ENCODE measurements around the gene MATR3.
A peak's percentile ranks its signal among the peaks of the same experiment; 100 is the strongest.

MATR3 gene, protein sequence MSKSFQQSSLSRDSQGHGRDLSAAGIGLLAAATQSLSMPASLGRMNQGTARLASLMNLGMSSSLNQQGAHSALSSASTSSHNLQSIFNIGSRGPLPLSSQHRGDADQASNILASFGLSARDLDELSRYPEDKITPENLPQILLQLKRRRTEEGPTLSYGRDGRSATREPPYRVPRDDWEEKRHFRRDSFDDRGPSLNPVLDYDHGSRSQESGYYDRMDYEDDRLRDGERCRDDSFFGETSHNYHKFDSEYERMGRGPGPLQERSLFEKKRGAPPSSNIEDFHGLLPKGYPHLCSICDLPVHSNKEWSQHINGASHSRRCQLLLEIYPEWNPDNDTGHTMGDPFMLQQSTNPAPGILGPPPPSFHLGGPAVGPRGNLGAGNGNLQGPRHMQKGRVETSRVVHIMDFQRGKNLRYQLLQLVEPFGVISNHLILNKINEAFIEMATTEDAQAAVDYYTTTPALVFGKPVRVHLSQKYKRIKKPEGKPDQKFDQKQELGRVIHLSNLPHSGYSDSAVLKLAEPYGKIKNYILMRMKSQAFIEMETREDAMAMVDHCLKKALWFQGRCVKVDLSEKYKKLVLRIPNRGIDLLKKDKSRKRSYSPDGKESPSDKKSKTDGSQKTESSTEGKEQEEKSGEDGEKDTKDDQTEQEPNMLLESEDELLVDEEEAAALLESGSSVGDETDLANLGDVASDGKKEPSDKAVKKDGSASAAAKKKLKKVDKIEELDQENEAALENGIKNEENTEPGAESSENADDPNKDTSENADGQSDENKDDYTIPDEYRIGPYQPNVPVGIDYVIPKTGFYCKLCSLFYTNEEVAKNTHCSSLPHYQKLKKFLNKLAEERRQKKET

DNA sequence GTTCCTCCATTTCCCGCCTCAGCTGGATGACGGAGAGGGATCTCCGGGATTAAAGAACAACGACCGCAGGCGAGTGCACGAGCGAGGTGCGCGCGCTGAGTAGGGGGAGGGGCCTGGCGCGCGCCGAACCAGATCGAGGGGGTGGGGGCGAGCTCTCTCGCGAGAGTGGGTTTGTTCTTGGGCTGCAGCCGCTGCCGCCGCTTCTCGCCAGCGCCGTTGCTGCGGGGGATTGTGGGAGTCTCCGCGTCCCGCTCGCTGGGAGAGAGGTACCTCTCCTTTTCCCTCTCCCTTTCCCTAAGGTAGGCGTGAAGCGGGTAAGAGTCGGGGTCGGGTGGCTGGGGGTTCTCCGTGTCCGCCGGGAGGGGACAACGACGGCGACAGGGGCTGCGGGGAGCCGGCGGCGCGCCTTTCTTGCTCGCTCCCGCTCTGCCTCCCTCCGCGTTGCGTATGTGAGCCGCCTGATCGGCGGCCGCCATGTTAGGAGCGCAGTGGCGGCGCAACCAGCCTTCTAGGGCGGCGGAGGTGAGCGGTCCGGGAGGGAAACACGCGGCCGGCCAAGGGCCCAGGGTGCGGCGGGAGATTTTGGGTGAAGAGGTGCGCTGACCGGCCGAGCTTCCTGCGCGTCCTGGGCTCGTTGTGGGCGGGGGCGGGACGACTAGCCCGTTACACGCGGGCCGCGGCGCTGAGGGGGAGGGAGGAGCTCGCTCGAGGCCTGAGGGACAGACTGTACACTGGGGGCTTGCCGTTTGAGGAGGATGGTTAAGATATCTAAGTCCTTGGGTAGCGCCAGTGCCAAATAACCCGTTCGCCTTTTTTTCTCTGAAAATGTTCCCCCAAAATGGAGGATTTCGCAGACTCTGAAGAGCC is at the start of gene MATR3:
Gene MATR3, plus strand, starts transcription at position 234 of the 867 bp plus-strand sequence. CDS start 13,676 bp downstream, outside the sequence.
- peak within 1 kb of the TSS; percentile 91 to 92 for H3K4me3 ChIP-seq (replicated peaks in 1 of 2; ENCODE audit: low read depth in 2 of 2, low read length in 2 of 2)
- DNase-seq (ENCODE audit: low read depth in 2 of 2) = peak; percentile 97 to 98
- TF ChIP-seq, protein P1, sequence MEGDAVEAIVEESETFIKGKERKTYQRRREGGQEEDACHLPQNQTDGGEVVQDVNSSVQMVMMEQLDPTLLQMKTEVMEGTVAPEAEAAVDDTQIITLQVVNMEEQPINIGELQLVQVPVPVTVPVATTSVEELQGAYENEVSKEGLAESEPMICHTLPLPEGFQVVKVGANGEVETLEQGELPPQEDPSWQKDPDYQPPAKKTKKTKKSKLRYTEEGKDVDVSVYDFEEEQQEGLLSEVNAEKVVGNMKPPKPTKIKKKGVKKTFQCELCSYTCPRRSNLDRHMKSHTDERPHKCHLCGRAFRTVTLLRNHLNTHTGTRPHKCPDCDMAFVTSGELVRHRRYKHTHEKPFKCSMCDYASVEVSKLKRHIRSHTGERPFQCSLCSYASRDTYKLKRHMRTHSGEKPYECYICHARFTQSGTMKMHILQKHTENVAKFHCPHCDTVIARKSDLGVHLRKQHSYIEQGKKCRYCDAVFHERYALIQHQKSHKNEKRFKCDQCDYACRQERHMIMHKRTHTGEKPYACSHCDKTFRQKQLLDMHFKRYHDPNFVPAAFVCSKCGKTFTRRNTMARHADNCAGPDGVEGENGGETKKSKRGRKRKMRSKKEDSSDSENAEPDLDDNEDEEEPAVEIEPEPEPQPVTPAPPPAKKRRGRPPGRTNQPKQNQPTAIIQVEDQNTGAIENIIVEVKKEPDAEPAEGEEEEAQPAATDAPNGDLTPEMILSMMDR (IDR thresholded peaks at IDR 0.05; ENCODE audit: low read depth, low read length) = no peak

DNA sequence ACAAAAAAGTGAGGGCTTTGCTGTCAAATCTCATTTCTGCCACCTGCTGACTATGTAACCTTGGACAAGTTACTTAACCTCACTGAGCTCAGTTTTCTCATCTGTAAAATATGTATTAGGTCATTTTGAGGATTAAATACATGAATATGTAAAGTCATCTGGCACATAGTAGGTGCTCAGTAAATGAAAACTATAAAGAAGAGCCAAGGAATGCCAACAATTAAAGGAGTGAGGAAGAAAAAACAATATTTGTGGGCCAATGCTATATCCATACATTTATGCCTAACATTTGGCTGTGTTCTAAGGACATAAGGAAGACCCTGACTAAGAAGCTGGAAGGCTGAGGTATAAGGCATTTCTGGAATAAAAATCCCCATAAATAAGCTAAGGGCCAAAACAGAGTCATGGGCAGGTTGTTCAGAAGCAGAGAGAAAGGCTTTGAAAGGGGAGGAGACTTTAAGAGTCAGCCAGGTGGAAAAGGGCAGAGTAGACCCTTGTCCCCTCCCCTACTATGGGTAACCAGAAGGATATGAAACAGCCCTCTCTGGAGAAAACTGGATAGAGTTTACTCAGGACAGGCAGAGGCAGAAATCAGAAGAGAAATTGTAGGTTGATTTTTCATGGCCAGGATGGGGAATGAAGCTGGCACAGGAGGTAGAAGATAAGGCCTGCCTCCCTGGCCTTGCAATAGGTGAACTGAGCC is 47.8 kb upstream of the MATR3 start:
- H3K4me3 ChIP-seq (replicated peaks in 1 of 2; ENCODE audit: low read depth in 2 of 2, low read length in 2 of 2) = no peak overlapping the region
- peak in 1 of 2 donors; percentile 26 for DNase-seq (ENCODE audit: low read depth in 2 of 2)
- TF ChIP-seq, protein P1 (IDR thresholded peaks at IDR 0.05; ENCODE audit: low read depth, low read length) = no peak

DNA sequence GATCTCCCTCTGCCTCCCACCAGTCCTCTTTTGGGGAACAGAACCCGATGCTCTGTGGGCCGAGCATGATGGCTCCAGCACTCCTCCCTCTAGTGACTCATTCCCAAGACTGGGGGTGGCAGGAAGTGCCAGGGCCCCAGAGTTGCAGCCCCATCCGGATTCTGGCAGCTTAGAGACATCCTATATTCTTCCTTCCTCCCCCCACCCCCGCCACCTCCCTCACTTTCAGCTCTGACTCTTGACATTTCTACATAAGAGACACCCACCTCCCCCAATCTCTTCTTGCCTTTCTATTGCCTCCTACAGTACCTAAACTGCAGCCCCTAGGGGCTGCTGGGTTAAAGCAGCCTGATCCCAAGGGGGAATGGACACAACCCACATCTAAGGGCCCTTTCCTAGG is 47.1 kb upstream of the MATR3 start:
- DNase-seq (ENCODE audit: low read depth in 2 of 2) = peak; percentile 56 to 61
- TF ChIP-seq, protein P1 (IDR thresholded peaks at IDR 0.05; ENCODE audit: low read depth, low read length) = peak; percentile 1
- no peak overlapping the region for H3K4me3 ChIP-seq (replicated peaks in 1 of 2; ENCODE audit: low read depth in 2 of 2, low read length in 2 of 2)

DNA sequence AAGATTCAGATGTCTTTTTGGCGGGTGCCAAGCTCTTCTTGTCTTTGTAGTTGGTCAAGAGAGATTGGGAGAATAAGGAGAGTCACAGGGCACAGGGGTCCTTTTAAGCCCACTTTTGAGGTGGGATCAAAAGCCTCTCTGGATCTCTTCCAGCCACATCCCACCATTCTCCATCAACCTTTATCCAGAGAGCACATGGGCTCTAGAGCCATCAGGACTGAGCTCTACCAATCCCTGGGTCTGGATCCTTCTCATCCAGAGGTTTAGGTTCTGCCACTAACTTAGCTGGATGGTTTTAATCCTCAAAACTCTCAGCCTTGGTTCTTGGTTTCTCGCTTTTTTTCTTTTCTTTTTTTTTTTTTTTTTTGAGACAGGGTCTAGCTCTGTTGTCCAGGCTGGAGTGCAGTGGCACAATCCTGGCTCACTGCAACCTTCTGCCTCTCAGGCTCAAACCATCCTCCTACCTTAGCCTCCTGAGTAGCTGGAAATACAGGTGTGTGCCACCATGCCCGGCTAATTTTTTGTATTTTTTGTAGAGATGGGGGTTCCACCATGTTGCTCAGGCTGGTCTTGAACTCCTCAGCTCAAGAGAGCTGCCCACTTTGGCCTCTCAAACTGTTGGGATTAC is 44.6 kb upstream of the MATR3 start:
- DNase-seq (ENCODE audit: low read depth in 2 of 2) = no peak
- no peak overlapping the region for H3K4me3 ChIP-seq (replicated peaks in 1 of 2; ENCODE audit: low read depth in 2 of 2, low read length in 2 of 2)
- TF ChIP-seq, protein P1 (IDR thresholded peaks at IDR 0.05; ENCODE audit: low read depth, low read length) = no peak

DNA sequence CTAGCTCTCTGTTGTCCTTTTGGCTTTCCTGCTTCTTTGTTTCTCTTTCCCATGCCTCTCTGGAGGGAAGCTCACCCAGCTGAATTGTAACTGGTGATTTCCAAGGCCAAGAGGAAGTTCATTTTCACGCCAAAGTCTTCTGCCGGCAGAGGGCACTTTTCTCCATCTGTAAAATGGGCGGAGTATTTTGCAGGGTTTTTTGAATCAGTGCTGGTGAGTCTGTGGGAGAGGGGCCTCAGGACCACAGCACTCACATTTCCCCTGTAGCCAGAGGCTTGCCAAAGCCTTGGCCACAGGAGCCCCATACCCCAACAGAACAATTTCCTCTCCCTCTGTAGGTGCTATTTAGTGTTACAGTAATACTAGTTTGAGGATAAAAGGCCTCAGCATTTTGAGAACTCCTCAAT is 42.3 kb upstream of the MATR3 start:
- H3K4me3 ChIP-seq (replicated peaks in 1 of 2; ENCODE audit: low read depth in 2 of 2, low read length in 2 of 2) = no peak overlapping the region
- TF ChIP-seq, protein P1 (IDR thresholded peaks at IDR 0.05; ENCODE audit: low read depth, low read length) = peak; percentile 41
- DNase-seq (ENCODE audit: low read depth in 2 of 2) = no peak

All from cardiac fibroblast (primary cell).